GM12873 (cell line): ENCODE results near the gene TSSC4.

Experiments used
- TF ChIP-seq, protein P1 (sequence below): IDR thresholded peaks from 2 replicates; pipeline ENCODE4 v1.5.1; 2012; ENCODE audit warnings: low read depth, mild to moderate bottlenecking, moderate library complexity, low read length, control low read depth; ENCODE audit not compliant: insufficient read depth; ENCODE audit errors: missing control alignments

The TSSC4 gene

GRCh38 chr11:2436521-2437031 lies 36.0 kb downstream of the TSSC4 start:
- TF ChIP-seq, protein P1, sequence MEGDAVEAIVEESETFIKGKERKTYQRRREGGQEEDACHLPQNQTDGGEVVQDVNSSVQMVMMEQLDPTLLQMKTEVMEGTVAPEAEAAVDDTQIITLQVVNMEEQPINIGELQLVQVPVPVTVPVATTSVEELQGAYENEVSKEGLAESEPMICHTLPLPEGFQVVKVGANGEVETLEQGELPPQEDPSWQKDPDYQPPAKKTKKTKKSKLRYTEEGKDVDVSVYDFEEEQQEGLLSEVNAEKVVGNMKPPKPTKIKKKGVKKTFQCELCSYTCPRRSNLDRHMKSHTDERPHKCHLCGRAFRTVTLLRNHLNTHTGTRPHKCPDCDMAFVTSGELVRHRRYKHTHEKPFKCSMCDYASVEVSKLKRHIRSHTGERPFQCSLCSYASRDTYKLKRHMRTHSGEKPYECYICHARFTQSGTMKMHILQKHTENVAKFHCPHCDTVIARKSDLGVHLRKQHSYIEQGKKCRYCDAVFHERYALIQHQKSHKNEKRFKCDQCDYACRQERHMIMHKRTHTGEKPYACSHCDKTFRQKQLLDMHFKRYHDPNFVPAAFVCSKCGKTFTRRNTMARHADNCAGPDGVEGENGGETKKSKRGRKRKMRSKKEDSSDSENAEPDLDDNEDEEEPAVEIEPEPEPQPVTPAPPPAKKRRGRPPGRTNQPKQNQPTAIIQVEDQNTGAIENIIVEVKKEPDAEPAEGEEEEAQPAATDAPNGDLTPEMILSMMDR = no peak

DNA sequence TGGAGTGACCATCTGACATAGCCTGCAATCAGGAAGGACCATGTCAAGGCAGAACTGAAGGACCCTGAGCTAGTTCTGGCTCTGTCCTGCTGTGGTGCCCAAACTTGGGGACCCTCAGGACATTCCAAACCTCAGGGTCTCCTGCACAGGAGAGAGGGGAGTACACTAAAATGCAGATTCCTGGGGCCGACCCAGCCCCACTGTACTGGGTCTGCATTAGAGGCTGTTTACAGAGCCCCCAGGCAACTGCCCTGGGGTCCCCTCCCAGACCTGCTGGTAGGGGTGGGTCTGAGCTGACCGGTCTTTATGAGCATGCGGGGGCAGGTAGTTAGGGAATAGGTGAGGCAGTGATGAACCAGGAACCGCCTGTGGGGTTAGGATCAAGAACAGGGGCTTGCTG lies 37.0 kb downstream of the TSSC4 start:
- TF ChIP-seq, protein P1 = no peak

- TF ChIP-seq, protein P1 = no peak
These were observed 39.3 kb downstream of the TSSC4 start for GRCh38 chr11:2439820-2440219.

DNA sequence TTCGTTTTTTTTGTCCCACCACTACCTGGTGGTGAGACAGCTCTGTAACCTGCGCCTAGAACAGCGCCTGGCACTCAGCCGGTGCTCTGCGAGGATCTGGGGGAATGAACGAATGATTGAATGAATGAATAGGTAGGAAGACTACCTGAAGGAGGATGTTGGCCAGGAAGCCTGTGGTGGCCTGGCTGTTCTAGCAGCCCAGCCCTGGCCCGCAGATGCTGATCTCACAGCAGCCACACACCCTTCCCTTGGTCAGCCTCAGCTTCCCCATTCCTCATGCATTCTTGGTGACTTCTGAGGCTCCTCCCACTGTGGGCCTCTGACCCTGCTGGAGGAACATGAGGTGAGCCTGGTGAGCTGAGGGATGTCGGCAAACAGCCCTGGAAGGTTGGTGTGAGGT lies 40.1 kb downstream of the TSSC4 start:
- TF ChIP-seq, protein P1 = no peak

- TF ChIP-seq, protein P1 = no peak
These were observed 40.6 kb downstream of the TSSC4 start for GRCh38 chr11:2441171-2441570.

DNA sequence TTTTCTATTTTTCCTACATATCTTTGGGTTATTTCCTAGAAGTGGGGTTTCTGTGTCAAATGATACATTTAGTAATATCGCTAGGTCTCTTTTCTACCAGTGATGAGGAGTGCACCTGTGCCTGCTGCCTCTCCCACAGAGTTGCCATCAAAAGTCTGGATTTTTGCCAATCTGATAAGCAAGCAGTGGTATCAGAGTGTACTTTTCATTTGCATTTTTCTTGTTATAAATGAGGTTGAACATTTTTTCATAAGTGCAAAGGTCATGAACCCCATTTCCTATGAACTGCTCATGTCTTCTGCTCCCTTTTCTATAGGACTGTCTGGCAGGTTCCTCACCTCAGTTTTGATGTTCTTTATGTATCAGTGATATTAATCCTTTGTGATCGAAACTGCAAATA lies 42.0 kb downstream of the TSSC4 start:
- TF ChIP-seq, protein P1 = no peak

DNA sequence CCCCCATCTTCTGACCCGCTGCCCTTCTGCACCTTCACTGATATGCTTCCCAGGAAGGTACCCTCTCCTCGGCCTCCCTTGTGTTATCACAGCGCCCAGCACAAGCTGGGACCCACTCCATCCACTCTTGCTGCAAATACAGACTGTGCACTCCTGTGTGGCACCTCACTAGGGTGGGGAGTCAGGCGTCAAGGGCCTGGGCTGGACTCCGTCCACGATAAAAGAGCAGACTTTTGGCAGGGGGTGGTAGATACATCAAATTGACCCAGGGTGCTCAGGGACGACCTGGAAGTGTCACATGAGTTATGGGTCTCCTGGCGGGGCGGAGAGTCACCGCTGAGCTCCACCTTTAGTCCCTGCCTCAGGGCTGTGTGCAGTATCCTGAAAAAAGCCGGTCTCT lies 42.9 kb downstream of the TSSC4 start:
- TF ChIP-seq, protein P1 = no peak
